ENCODE results near the gene POU2AF1. TPM values are rescaled to one million over a fixed set of nuclear protein-coding genes. Genes with fewer than 3 reads are reported as not detected.

POU2AF1 gene
- total RNA-seq, 1 donor from 2014 or later: not detected

DNA sequence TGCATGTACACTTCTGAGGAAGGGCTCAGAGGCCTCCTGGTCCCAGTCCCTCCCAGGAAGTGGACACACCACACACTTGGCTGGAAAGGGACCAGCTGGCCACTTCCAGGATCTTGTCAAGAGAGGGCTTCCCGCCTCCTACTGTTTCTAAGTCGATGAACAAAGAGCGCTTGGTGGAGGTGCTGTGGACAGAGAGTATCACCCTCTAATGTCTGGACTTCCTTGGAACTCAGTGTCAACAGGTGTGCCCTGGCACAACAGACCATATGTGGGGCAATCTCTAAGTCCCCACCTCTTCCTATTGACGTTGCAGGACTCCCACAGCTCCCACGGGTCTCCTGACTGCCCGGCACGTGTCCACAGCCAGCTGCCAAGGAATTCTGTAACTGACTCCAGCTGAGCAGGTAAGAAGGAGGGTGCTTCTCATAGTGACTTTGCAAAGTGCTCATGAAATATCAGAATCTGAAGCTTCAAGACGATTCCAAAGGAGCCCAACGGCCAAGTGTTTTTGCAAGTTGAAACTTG is 16.1 kb downstream of the POU2AF1 start:
- DNase-seq: no peak
- Mint-ChIP-seq H3K4me3 (ENCODE audit: unreplicated experiment) (no peak overlapping the region), H3K27me3 (ENCODE audit: unreplicated experiment) (peaks cover 2% of the 10 kb centered on the region), H3K27ac (ENCODE audit: unreplicated experiment) (no peak overlapping the region), H3K36me3 (ENCODE audit: unreplicated experiment) (no peaks in the 10 kb centered on the region), H3K4me1 (ENCODE audit: low read depth, unreplicated experiment) (no peaks in the 10 kb centered on the region), H3K9me3 (ENCODE audit: unreplicated experiment) (peaks cover 5% of the 10 kb centered on the region)
- TF ChIP-seq, protein P1, sequence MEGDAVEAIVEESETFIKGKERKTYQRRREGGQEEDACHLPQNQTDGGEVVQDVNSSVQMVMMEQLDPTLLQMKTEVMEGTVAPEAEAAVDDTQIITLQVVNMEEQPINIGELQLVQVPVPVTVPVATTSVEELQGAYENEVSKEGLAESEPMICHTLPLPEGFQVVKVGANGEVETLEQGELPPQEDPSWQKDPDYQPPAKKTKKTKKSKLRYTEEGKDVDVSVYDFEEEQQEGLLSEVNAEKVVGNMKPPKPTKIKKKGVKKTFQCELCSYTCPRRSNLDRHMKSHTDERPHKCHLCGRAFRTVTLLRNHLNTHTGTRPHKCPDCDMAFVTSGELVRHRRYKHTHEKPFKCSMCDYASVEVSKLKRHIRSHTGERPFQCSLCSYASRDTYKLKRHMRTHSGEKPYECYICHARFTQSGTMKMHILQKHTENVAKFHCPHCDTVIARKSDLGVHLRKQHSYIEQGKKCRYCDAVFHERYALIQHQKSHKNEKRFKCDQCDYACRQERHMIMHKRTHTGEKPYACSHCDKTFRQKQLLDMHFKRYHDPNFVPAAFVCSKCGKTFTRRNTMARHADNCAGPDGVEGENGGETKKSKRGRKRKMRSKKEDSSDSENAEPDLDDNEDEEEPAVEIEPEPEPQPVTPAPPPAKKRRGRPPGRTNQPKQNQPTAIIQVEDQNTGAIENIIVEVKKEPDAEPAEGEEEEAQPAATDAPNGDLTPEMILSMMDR (IDR thresholded peaks at IDR 0.05; ENCODE audit: partially characterized antibody, unreplicated experiment): no peak

DNA sequence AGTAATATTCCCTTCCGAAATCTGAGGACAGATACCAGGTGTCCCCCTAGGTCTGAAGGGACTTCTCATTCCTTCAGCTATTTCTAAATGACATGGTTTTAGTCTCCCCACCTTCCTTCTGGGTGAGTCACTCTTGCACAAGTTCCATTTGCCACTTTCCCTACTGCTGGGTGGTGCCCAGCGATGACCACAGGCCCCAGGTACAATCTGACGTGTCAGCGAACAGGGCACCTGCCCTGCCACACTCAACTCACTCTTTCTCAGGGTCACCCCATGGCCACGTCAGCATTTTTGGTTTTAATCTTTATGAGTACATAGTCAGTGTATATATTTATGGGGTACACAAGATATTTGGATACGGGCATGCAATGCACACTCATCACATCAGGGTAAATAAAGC is 17.2 kb downstream of the POU2AF1 start:
- no peak overlapping the region for H3K4me3 Mint-ChIP-seq (ENCODE audit: unreplicated experiment)
- no peaks in the 10 kb centered on the region for H3K4me1 Mint-ChIP-seq (ENCODE audit: low read depth, unreplicated experiment)
- no peak for DNase-seq
- H3K27me3 Mint-ChIP-seq (ENCODE audit: unreplicated experiment): no peaks in the 10 kb centered on the region
- H3K36me3 Mint-ChIP-seq (ENCODE audit: unreplicated experiment): no peaks in the 10 kb centered on the region
- TF ChIP-seq, protein P1 (IDR thresholded peaks at IDR 0.05; ENCODE audit: partially characterized antibody, unreplicated experiment): no peak
- H3K27ac Mint-ChIP-seq (ENCODE audit: unreplicated experiment): no peak overlapping the region
- peaks cover under 1% of the 10 kb centered on the region for H3K9me3 Mint-ChIP-seq (ENCODE audit: unreplicated experiment)

DNA sequence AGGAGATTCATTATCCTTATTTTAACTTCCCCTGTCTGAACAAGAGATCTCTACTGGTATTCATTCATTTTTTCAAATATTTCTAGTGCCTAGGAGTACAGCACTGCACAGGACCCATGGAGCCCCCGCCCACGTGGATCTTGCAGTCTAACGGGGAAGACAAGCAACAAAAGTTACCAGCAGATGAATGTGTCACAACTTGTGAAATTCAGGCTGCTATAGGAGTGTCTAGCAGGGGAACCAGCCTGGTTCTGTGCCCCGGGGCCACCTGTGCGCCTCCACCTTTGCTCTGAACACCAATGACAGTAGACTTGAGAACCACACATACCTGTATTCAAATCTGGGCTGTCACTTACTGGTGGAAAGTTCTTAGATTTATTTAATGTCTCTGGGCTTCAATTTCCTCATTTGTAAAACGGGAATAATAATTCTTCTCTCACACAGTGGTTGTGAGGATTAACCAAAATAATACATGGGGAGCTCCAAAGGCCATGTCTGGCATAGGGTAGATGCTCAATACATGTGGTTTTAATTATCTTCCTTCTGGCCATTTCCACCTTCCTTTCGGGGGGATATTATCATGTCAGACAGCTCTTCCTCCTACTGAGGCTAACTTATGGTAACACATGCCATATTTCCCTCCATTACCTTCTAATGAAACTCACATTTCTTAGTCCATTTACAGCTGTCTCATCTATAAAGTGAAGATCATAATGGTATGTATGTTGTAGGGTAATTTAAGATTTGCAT is 17.8 kb downstream of the POU2AF1 start:
- H3K4me1 Mint-ChIP-seq (ENCODE audit: low read depth, unreplicated experiment): no peaks in the 10 kb centered on the region
- no peak overlapping the region for H3K4me3 Mint-ChIP-seq (ENCODE audit: unreplicated experiment)
- H3K27me3 Mint-ChIP-seq (ENCODE audit: unreplicated experiment): no peaks in the 10 kb centered on the region
- H3K27ac Mint-ChIP-seq (ENCODE audit: unreplicated experiment): no peak overlapping the region
- peaks cover 4% of the 10 kb centered on the region for H3K9me3 Mint-ChIP-seq (ENCODE audit: unreplicated experiment)
- DNase-seq: no peak
- TF ChIP-seq, protein P1 (IDR thresholded peaks at IDR 0.05; ENCODE audit: partially characterized antibody, unreplicated experiment): no peak
- H3K36me3 Mint-ChIP-seq (ENCODE audit: unreplicated experiment): no peaks in the 10 kb centered on the region

DNA sequence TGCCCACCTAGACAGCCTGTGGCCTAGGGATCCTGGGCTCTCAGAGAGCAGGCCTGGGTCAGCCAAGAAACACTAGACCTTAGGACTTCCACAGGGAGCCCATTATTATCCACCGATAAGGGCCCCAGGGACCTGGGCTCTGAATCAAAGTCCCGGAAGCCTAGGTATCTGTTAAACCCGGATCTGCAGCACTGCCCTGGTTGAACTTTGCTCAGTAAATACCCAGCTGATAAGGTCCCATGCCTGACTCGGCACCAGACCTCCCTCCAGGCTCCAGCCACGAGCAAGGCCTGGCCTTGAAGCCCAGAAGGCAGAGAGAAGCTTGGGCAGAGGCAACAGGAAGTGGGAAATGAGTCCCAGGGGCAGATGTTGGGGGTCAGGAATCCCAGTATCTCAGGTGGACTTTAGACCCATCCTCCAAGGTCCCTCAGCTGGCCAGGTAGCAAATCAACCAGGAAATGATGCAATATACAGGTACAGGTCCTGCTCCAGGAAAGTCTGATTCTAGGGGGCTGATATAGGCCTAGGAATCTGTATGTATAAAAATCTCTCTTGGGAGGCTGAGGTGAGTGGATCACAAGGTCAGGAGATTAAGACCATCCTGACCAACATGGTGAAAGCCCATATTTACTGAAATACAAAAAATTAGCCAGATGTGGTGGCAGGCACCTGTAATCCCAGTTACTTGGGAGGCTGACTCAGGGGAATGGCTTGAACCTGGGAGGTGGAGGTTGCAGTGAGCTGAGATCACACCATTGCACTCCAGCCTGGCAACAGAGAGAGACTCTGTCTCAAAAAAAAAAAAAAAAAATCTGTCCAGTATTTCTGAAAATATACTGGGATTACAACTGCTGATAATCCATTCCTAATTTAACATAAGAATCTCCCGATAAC is 18.7 kb downstream of the POU2AF1 start:
- no peaks in the 10 kb centered on the region for H3K4me1 Mint-ChIP-seq (ENCODE audit: low read depth, unreplicated experiment)
- no peak overlapping the region for H3K27ac Mint-ChIP-seq (ENCODE audit: unreplicated experiment)
- H3K36me3 Mint-ChIP-seq (ENCODE audit: unreplicated experiment): no peaks in the 10 kb centered on the region
- H3K27me3 Mint-ChIP-seq (ENCODE audit: unreplicated experiment): no peaks in the 10 kb centered on the region
- no peak overlapping the region for H3K4me3 Mint-ChIP-seq (ENCODE audit: unreplicated experiment)
- no peak for DNase-seq
- H3K9me3 Mint-ChIP-seq (ENCODE audit: unreplicated experiment): peaks cover 4% of the 10 kb centered on the region
- TF ChIP-seq, protein P1 (IDR thresholded peaks at IDR 0.05; ENCODE audit: partially characterized antibody, unreplicated experiment): no peak
